PC-3 (cell line): ENCODE measurements around the gene HYAL1.

Experiments used
- EZH2 ChIP-seq: fragments of 300-600 bp; sonication (generic); IDR thresholded peaks from one replicate; pipeline ENCODE4 v1.6.1; 2017; ENCODE audit warnings: antibody characterized with exemption, mild to moderate bottlenecking, low read length; ENCODE audit not compliant: unreplicated experiment
- EZH2phosphoT487 ChIP-seq: fragments of 300-600 bp; sonication (generic); IDR thresholded peaks from 2 replicates; pipeline ENCODE4 v1.6.1; 2018; ENCODE audit warnings: mild to moderate bottlenecking, antibody characterized with exemption, low read length, borderline replicate concordance
- TF ChIP-seq, protein P1 (sequence below): fragments of 300-600 bp; sonication (generic); conservative IDR thresholded peaks from 2 replicates; pipeline ENCODE4 v1.5.1; 2017; ENCODE audit warnings: antibody characterized with exemption, low read depth, mild to moderate bottlenecking, low read length

- TF ChIP-seq, protein P1, sequence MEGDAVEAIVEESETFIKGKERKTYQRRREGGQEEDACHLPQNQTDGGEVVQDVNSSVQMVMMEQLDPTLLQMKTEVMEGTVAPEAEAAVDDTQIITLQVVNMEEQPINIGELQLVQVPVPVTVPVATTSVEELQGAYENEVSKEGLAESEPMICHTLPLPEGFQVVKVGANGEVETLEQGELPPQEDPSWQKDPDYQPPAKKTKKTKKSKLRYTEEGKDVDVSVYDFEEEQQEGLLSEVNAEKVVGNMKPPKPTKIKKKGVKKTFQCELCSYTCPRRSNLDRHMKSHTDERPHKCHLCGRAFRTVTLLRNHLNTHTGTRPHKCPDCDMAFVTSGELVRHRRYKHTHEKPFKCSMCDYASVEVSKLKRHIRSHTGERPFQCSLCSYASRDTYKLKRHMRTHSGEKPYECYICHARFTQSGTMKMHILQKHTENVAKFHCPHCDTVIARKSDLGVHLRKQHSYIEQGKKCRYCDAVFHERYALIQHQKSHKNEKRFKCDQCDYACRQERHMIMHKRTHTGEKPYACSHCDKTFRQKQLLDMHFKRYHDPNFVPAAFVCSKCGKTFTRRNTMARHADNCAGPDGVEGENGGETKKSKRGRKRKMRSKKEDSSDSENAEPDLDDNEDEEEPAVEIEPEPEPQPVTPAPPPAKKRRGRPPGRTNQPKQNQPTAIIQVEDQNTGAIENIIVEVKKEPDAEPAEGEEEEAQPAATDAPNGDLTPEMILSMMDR = no peak
- TF ChIP-seq EZH2 (no peak), EZH2phosphoT487 (no peak)
These were observed 24.7 kb upstream of the HYAL1 start, which contains the start of gene TUSC2 for GRCh38 chr3:50327943-50328691.
